NCI-H2081 (cell line): ENCODE results near the gene STAT4.
A peak's percentile ranks its signal among the peaks of the same experiment; 100 is the strongest.
"Not testable (repeated sequence)": the region's sequence is repeated elsewhere in the genome, so short reads cannot be mapped to it uniquely, and the experiment has no call there.

Source experiments
- DNase-seq, 2 experiments: peaks; one replicate each; lab custom pipeline; 2025; lab: John Stamatoyannopoulos, UW

The STAT4 gene

DNA sequence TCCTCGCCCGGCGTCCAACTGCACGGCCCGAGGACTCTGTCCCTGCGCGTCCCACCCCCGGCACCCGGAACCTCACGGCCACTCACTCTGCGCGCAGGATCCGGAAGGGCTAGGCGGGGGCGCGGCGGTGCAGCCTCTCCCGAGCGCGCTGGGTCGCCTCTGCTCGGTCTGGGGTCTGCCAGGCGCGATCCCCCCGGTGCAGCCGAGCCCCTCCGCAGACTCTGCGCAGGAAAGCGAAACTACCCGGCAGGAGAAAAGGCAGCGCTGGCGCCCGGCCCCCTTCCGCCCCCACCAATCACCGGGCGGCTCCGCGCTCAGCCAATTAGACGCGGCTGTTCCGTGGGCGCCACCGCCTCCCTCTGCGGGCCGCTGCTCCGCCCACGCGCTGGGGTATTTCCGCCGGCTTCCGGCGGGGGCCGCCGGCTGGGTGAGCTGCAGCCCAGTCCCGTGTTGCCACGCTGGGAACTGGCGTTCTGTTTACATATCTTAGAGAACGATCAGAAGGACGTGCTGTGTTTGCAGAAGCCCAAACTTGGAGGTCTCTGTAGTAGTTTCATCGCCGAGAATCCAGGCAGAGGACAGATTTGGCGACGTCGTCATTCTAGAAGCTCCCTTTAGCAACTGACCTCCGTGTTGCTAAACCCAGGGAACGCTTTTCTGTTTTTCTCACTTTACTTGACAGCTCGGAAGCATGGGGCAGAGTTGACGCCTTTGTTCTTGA, 136.7 kb downstream of the STAT4 start, which contains the start of gene STAT1:
STAT1 (minus strand) TSS at position 240 of the 721 bp plus-strand sequence. CDS start 4,168 bp downstream, outside the sequence.
- DNase-seq = peak; percentile 90 to 93

DNA sequence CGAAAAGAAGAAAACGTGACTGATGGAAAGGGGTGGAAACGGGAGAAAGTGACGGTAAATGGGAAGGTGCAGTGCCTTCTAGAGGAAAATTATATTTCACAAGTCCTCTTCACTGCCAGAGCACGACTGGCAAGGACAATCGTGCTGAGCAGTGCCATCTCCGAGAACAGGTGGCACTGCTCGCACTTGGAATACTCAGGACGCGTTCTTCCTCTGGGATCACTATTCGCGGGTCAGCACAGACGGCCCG, 137.2 kb downstream of the STAT4 start:
- DNase-seq = peak in 1 of 2 experiments; percentile 46

DNA sequence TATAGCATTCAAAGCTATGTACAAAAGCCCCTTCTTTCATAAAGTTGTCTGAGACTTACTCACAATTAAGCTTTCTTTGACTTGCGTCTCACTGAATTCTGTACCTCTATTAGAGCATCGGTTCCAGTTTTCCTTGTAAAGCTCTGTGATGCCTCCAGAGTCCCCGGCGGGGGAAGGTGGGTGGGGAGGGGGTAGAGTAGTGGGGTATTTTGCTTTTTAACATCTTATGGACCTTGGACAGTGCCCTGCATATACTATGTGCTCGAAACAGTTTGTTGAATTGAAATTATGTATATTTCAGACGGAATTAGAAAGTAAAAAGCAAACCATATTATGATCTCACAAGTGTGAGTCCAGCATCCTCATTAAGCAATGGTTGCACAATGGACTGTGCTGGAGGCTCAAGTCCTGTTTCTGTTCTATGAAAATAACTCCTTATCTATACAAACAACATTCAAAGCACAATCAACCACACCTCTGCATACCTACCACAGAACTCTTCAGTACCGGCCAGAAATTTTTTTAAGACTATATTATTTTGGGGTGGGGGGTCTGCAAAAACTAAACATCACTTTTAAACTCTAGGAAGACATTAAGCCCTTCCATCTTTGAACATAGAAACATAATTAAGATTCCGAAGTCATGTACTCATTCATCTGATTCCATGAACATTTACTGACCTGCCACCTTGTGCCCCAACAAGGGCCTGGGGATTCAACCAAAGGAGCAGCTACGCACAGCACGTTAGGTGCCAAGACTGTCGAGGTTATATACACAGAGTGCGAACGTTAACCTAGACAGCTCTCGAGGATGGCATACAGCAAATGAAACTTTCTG, 137.7 kb downstream of the STAT4 start:
- DNase-seq = peak in 1 of 2 experiments; percentile 32

DNA sequence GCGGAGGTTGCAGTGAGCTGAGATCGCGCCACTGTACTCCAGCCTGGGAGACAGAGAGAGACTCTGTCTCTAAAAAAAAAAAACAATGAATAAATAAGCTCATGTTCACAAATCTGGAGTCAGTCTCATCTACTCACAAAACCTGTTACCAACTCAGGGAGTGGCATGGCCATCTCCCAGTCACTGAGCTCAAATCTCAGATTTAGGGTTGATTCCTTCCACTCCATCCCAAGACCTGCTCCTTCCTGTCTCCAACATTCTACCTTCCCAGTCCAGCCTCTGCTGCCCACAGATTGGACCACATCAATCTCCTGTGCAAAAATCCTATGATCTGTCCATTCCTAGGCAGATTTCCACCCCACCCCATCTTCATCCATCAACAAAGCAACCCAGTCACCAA, 138.4 kb downstream of the STAT4 start:
- no peak for DNase-seq

DNA sequence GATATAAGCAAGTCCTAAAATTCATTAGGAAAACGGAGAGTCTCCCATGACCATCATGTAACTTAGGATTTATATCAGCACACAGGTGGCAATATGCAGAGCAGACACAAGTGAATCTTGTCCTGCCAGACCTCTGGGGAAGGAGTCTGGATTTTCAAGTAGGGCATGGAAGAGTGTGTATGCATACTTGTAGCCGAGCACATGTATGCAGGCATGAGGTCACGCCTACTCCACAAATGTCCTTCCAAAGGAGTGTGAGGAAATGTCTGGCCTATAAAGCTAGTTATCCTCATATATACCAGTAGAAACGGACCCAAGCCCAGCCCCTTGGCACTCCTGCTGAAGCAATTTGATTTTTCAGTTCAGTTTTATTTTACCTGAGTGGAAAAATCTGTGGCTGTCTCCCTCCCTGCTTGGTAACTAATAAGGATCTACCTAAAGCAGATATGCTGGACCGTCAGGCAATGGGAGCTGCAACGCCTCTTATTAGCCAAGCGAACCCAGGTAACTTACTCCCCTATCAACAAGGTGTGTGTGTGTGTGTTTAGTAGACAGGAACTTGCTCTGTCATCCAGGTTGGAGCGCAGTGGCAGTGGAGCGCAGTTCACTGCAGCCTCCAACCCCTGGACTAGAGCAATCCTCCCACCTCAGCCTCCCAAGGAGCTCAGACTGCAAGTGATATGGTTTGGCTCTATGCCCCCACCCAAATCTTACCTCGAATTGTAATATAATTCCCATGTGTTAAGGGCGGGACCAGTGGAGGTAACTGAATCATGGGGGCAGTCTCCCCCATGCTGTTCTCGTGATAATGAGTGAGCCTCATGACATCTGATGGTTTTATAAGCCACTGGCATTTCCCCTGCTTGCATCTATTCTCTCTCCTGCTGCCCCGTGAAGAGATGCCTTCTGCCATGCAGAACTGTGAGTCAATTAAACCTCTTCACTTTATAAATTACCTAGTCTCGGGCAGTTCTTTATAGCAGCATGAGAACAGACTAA, 139.6 kb downstream of the STAT4 start:
- no peak for DNase-seq

DNA sequence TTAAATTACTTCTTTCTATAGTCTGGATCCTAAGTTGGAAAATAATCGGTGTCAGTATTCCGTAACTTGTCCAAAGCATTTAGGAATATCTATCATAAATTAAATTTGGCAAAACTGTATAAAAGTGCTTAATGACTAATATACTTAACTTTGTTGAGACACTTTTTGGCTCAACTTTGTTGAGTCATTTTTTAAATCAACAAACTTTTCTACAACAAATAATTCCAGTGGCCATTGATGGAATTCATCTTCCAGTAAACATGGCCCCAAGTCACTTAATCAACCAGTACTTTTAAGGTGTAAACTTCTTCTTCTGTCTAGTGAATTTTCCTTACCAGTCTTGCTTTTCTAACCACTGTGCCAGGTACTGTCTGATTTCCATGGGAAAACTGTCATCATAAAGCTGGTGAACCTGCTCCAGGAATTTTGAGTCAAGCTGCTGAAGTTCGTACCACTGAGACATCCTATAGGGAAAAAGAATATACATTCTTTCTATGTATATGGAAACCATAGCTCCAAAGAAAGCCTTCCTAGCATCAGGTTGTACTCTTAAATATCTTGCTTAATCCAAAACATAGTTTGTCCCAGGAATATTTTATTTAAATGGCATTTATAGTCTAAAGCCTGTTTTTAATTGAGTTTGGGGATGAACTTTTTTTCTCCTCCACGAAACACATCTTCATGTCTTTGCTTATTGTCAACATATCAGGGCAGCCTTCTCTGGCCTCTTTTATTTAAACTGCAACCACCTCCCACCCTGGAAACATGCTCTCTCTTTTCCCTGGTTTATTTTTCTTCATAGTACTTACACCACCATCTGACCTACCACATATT, 141.0 kb downstream of the STAT4 start:
- no peak for DNase-seq

DNA sequence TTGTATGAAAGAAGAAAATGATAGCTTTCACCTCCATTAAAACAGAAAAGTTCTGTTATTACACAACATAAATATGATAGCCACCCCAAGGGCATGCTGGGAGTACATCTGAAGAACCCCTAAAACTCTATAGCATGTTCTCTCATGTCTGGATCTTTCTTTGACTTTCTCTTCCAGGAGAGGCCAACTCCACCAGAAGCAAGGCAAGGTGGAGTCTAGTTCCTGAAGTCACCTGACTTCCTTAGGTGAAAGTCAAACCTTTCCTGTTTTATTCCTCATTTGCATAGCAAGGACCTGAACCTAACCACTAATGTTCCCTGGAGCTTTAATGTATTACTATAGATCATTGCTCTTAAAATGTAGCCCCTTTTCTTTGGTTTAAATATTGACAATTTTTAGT, 142.5 kb downstream of the STAT4 start:
- DNase-seq = no peak

DNA sequence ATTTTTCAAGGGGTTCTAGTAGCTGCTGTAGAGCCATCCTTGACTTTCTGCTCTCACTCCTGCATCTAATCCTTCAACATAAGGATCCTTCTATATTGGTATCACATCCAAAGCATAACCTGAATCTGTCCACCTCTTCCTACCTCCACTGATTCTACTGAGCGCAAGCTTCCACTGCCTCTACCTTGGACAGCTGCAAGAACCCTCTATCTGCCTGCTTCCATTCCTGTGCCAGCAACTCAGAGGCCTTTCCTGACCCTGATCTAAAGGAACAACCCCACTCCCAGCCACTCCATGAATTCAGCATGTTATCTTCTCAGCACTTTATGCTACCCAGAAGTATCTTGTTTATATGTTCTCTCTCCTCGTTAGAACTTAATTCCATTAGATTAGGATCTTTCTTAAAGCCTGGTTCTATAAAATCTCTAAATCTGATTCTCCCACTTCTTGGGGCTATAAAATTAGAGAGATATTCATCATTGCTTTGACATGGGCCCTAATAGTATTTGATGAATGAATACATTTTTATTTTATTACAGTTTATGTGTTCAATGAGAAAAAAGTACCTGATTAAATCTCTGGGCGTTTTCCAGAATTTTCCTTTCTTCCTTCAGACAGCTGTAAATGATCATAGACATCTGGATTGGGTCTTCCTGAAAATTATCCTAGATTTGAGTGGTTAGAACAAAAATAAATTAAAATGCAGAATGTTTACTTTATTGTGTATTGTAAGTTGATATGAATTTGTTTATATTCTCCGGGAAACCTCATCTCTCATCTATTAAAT, 143.6 kb downstream of the STAT4 start:
- DNase-seq = no peak

DNA sequence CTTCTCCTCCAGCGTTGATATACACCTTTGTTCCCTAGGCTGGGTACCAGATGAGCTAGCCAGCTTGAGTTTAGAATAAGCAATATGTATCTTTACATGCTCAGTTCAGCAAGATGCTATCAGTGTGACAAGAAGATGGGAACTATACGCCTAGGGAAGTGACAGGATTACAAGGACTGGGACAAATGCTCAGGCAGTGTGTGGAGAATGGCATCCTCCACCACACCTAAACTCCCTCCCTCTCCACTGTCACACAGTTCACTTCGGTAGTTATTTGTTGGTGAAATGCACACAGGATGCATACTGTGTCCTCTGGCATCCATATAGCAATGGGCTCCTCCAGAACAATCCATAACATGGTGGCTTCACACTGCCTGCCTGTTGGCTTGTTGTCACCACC, 144.5 kb downstream of the STAT4 start:
- DNase-seq = no peak

DNA sequence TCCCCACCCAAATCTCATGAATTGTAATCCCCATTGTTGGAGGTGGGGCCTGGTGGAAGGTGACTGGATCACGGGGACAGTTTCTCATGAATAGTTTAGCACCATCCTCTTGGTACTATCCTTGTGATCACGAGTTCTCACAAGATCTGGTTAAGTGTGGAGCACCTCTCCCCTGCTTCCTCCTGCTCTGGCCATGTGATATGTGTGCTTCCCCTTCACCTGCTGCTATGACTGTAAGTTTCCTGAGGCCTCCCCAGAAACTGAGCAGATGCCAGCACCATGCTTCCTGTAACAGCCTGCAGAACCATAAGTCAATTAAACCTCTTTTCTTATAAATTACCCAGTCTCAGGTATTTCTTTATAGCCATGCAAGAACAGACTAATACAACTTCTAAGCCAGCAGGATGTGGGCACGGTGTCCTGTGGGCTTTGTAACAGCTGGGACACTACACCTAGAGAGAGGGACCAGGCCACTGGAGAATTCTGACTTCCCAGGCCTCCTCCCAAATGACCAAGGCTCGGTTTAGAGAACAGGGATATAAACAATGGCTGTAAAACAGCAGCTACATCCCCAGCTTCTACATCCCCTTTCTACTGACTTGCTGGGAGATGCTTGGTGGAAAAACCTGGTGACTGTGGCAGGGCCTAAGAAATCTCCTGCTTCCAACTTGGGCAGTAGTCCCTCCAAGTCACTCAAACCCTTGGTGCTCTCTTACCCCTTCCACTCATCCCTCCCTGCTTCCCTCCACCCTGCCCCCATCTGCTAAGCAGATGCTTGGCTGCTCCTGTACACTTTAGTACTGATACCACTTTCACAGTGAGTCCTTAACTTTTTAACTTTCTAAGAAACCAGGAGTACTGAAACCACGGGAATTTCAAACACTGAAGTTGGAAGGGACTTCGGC, 147.1 kb downstream of the STAT4 start:
- DNase-seq = no peak

DNA sequence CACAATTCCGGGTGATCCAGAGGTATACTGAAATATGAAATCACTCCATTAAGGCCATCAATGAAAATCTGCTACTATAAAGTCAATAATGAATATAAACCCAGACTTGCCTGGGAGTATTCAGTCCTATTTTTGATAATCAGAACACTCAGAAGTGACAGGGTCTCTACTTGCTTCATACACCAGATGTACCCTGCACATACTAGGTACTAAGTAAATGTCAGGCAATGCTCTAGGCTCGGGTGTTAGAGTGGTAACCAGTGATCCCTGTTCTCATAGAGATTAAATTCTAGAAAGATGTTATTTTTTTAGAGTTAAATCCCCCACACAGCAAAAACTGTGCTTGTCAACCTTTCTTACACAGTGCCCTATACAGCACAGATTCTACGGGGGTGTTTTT, 149.2 kb downstream of the STAT4 start:
- DNase-seq = no peak

DNA sequence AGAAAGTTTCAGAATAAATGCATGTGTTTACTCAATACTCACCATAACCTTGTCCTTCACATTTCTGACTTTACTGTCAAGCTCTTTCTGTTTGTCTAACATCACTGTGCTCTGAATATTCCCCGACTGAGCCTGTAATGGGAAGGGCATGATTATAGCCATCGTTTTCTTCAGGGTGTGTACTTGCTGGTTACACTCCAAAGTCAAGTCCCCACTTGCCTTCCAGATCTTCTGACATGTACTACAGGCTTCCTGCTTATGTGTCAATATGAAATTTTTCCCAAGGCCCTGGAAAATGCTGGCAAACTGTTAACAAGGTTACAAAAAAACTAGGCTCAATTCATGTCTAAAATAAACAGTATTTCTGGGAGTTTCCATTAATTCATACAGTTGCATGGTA, 149.8 kb downstream of the STAT4 start:
- DNase-seq = no peak

DNA sequence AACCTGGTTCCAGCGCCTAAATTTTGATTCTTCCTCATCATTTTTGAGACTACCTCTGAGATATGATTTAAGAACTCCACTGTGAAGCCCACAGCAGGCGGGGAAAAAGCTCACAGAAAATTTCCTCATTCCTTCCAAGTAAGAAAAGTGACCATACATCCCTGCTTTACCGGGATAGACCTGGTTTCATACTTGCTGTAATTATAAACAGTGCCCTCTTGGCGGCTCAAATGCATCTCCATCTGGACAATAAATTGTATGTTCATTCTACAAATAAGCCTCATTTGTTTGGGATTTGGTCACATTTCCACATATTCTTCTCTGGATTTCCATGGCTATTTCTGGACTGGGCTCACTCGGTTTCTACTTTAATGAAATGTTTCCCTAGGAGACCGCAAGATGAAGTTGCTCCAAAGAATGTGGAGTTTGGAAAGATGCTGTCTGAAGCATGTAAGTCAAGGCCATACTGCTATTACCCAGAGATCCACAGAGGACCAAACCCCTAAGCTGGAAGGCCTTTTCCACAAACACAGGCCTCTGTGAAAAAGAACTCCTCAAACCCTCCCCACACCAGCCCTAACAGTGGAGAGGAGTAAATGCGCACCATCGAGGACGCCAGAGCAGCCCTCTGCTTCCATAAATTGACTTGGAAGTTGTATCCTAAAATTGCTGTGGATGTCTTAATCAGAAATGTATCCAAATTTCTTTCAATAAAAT, 150.7 kb downstream of the STAT4 start:
- DNase-seq = no peak

DNA sequence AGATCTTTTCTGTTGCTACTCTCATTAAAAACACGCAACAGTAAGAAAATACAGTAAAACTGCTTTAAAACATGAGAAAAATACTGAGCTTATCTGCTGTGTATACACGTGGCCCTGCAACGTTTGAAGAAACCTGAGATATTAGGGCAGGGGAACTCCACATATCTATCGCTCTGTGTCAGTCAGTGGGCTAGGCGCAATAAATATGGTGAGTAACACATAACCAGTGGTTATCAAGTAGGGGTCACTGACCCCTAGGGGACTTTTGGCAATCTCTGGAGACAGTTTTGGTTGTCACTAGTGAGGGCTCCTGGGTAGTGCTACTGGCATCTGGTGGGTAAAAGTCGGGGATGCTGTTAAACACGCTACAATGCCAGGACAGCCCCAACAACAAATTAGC, 151.7 kb downstream of the STAT4 start:
- DNase-seq = no peak

DNA sequence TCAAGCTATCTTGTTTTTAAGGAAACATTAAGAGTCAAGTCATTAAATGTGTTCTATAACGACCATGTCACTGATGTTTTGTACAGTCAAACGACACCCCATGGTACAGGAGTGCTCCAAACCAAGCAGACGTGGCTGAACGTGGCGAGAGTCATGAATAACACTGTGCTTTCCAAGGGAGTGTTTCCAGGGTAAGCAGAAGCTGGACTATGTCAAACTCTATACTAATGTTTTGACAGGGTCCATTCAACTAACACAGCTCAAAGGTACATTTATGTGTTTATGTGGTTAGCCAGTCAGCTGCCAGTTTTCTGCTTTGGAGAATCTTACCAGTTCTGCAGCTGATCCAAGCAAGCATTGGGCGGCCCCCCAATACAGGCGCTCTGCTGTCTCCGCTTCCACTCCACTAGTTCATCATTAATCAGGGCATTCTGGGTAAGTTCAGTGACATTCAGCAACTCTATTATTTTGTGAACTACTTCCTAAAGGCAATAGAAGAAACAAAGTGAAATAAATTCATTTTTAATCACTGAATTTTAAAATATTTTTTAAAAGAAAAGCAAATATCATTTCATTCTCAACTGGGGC, 153.2 kb downstream of the STAT4 start:
- DNase-seq = no peak

DNA sequence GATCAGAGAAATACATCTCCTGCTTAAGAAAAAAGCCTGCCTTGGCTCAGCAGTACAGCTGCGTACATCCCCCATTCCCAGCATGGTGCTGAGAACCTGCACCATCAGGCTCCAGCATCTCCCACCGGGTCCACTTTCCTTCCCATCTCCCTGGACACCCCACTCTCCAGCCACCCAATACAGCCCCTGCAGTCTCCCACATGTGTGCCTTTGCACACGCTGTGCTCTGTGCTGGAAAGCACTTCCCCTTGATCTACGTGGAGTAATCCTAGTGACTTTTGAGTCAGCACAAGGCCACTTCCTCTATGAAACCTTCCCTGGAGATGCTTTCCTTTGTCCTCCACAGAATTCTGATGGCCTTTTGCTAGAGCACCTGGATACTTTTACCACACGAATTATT, 153.8 kb downstream of the STAT4 start:
- DNase-seq = no peak

DNA sequence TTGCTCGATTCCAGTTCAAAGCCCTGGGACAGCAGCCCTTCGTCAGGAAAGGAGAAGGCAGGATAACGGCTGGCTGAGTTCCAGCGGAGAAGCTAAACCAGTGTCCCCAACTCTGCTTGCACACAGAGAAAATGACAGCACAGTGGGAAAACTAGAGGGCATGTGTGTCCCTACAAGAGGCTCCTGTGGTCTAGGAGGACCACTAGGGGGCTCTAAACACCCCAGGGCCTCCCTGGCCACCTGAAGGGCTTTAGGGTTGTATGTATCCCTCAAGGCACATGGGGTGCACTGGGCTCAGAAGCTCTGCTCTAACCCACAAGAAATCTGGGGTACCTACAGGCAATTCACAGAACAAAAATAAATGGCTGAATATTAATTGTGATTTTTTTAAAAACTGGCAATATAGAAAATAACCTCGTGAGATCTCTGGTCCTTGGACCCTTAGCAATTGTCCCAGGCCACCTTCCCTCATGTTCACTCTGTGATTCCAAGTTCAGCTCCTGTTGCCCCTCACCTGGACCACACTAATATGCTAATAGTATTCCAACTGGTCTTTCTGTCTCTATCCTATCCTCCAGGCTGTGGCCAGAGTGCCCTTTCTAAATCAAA, 154.4 kb downstream of the STAT4 start:
- DNase-seq = peak in 1 of 2 experiments; percentile 41

DNA sequence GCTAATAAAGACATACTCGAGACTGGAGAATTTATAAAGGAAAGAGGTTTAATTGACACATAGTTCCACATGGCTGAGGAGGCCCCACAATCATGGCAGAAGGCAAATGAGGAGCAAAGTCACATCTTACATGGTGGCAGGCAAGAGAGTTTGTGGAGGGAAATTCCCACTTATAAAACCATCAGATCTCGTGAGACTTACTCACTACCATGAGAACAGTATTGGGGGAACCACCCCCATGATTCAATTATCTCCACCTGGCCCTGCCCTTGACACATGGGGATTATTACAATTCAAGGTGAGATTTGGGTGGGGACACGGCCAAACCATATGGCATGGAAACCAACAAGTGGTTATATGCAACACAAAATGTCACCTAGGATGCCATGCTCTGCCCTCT, 155.5 kb downstream of the STAT4 start:
- not testable (repeated sequence) for DNase-seq
